NCI-H2171 (cell line): ENCODE data around the gene SERPINF2.
"Not testable (repeated sequence)": the region's sequence is repeated elsewhere in the genome, so short reads cannot be mapped to it uniquely, and the experiment has no call there.

ENCODE experiments used
- DNase-seq: peaks from one replicate; lab custom pipeline; 2025; lab: John Stamatoyannopoulos, UW

SERPINF2 gene

DNA sequence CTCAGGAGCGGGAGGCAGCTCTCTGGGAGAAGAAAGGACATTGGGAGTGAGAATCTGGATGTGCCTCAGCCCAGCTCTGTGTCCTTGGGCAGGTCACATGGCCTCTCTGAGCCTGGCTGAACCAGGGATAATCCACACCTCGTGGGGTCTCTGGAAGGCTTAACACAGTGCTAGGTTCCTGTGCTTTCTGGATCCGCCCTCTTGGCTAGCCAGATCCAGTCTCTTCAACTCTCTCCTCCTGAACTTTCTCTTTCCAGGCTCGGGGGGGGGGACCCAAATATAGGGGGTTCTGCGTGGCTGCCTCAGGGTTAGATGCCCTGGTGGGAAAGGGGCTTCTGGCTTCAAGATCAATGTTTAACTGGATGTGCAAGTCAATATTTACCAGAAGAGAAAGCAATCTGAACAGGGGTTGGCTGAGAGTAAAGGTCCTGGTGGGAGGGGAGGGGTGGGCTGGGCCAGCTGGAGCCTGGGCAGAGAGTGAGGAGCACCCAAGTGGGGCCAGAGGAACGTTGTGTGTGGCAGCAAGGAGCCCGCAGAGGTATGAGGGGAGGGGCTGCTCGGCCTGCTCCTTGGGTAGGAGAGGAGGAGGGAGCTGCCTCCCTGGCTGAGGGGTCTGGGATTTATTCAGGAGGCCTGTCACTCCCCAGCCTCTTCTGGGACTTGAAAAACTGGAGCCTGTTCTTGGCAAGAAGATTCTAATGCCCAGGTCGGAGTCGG is at the start of gene SERPINF2:
TSS of gene SERPINF2 (plus strand) at position 501 of the 717 bp plus-strand sequence. CDS start 2,125 bp downstream, outside the sequence.
- no peak for DNase-seq

DNA sequence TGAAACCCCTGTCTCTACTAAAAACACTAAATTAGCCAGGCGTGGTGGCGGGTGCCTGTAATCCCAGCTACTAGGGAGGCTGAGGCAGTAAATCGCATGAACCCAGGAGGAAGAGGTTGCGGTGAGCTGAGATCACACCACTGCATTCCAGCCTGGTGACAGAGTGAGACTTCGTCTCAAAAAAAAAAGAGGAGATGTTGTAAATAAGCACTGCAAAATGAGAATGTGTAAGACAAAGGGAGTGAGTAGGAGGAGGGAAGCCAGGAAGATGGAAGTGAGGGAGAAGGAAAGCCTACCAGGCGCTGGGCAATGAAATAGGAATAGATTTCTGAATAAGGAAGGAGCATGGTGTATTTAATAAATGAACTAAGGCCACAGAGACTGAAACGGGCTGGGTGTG is 49.3 kb upstream of the SERPINF2 start:
- DNase-seq, result no peak

DNA sequence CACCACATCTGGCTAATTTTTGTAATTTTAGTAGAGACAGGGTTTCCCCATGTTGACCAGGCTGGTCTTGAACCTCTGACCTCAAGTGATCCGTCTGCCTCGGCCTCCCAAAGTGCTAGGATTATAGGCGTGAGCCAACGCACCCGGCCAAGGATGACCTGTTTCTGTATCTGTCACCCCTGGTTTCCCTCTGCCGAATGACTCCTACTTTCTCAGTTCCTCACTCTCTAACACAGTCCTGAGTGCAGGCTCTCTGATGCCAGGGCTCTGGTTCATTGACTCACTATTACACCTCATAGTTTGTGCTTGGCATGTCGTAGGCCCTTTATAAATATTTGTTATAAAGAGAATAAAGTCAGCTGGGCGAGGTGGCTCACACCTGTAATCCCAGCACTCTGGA is 47.3 kb upstream of the SERPINF2 start:
- no peak for DNase-seq

DNA sequence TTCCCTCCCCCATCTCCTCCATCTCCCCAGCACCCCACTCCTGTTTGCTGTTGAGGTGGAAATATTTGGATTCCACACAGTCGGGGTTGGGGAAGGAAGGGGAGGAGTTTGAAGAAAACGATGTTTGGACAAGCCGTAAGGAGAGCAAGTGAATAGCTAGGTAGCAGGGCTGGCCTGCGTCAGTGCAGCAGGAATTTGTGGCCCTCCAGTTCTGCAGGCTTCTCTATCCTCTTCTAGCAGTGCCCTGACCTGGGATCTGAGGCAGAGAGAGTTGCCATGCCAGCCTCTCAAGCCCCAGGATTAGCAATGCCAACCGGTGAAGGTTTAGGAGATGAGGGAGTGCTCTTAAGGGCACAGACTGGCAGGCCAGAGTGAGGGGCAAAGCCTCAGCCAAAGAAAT is 45.0 kb upstream of the SERPINF2 start:
- DNase-seq, result no peak

DNA sequence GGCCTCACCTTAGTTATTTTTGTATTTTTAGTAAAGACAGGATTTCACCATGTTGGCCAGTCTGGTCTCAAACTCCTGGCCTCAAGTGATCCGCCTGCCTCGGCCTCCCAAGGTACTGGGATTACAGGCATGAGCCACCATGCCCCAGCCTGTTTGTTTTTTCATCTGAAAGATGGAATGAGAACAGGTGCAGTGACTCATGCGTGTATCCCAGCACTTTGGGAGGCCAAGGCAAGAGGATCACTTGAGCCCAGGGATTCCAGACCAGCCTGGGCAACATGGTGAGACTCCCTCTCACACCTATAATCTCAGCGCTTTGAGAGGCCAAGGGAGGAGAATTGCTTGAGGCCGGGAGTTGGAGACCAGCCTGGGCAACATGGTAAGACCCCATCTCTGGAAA is 42.8 kb upstream of the SERPINF2 start:
- DNase-seq, result not testable (repeated sequence)

DNA sequence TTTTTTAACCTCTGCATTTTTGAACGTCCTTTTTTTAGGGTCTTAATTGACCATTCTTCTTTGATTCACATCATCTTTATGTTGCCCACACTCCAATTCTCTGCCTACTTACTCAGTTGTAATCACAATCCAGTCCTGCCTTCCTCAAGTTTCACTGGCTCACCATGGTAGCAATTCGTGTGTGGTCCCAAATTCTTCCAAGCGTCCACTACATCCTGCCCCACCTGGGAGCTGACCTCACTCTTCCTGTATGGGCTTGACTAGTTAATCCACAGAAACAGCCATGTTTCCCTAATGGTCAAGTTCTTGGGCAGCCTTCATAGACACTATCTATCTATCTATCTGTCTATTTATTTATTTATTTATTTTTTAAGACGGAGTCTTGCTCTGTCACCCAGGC is 39.6 kb upstream of the SERPINF2 start:
- no peak for DNase-seq

DNA sequence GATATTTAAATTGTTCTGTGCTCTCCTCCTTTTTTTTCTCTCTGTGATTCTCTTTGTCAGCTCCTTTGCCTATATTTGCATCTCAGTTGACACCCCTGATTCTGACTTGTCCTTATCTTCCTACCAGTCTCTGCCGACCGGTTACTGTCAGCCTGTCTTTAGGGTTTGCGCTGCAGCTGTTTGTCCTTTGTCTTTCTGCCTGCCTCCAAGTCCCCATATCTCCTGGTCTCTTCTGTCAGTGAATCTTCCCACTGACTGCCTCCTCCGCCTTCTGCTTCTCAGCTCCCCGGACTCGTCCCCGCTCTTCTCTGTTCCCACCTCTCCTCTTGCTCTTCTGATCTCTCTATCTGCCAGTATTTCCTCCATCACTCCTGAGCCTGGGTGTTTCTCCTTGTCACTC is 37.7 kb upstream of the SERPINF2 start:
- no peak for DNase-seq

DNA sequence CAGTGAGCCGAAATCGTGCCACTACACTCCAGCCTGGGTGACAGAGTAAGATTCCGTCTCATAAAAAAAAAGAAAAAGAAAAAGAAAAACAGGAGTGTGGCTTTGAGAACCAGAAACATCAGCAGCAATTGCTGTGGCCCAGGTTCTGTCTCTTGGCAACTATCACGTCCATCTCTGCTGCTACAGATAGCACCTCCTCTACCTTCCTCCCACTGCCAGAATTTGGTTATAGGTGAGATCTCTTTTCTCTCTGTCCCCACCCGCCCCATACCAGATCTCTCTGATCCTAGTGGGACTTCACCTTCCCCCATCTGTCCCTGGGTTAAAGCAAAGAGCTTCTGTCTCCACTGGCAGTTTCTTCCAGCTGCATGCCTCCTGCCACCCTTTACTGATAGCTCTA is 35.6 kb upstream of the SERPINF2 start:
- no peak for DNase-seq

DNA sequence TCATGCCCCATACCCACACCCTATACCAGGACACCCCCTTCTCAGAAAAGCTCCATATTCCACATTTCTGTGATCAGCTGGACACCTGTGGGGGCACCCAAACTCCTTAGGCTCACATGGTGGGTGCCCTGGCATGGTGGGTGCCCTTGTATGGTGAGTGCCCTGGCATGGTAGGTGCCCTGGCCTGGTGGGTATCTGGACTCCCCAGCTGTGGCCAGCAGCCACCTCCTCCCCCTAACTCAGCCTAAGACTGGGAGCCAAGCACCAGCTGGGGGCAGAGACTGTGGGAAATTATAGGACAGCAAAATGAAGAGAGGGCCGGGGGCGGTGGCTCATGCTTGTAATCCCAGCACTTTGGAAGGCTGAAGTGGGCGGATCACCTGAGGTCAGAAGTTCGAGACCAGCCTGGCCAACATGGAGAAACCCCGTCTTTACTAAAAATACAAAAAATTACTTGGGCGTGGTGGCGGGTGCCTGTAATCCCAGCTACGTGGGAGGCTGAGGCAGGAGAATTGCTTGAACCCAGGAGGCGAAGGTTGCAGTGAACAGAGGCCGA is 33.8 kb upstream of the SERPINF2 start:
- DNase-seq, result not testable (repeated sequence)

DNA sequence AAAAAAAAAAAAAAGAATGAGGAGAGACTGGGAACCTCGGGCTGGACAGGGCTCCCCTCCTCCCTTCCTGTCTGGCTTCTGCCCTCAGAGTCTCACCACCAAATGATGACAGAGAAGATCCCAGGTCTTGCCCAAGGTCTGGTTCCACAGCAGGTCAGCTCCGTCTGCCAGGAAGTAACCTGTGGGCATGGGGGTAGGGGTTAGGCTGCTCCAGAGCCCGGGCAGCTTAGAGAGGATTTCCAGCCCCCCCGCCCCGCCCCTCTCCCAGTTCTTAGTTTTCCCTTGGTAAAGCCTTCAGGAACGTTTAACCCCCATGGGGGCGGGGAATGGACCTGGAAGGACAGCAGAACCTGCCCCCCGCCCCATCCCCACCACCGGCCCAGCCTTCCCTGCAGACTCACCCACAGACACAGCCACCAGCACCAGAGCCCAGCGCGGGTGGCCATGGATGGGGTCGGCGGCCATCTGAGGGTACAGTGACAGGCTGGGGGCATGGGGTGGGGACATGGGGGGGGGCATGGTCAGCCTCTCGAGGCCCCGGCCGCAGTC is 33.2 kb upstream of the SERPINF2 start:
- DNase-seq, result no peak

DNA sequence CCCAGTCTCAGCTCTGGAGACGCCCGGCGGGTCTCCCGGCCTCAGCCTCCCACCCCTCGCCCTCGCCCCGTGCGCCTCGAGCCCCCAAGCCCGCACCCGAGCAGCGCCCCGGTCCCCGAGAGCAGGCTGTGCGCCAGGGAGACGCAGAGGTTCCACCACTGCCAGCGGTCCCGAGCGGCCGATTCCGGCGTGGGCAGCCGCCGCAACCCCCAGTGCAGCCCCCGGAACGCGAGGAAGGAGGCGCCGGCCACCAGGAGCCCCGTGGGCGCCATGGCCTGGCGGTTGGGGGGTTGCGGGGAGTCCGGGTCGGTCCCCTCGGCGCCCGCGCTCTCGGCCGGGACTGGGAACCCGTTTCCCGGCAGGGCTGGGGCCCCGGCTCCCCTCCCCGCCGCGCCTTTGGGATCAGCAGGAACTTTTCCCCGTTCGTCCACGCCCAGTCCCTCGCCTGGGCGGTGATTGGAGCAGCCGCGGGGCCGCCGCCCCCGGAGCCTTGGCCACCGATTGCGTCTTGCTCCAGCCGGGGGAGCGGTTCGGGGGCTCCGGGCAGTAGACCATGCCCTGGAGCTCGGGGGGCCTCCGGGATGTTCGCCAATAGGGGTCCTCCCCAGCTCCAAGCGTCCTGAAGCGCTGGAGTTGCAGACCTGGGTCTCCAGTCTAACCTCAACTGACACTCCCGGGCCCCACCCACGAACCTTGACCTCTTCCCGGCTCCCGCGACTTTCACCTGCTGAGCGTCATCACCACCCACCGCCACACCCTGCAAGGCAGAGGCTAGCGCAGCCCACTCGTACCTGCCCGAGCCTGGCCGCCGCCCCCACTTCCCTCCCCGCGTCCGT is 32.5 kb upstream of the SERPINF2 start, which contains the start of gene TLCD2:
TSS of gene TLCD2 (minus strand) at position 407 of the 836 bp plus-strand sequence. CDS start at position 272, 135 bp downstream.
- no peak for DNase-seq

DNA sequence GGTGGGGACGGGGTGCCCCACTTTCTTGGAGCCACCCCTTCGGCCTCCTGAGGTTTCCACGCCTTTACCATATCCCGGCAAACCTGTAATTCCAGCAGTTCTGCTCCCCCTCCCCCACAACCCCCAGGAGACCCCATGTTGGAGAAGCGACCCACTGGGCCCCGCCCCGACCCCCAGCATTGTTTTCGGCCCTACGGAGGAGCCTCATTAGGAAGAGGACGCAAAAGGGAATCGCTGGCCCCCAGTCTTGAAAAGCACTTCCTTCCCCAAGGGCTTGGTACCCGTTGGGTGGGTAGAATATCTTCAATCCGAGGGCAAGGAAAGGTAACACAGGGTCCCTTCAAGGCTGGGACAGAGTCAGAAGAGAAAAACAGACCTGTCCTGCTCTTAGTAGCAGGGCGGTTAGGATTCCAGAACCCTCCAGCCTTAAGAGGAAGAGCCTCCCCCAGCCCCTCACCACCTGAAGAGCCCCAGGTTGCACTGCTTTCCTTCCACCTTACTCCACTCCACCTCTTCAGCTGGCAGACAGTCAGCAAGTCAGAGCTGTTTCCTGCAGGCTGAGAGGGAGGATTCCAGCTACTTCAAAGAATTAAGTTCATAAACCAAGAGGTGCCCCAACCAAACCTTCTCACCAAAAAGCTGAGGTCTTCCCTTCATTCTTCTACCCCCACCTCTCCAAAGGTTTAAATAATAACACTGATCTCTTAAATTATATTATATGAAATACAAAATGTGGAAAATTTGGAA is 31.7 kb upstream of the SERPINF2 start:
- no peak for DNase-seq

DNA sequence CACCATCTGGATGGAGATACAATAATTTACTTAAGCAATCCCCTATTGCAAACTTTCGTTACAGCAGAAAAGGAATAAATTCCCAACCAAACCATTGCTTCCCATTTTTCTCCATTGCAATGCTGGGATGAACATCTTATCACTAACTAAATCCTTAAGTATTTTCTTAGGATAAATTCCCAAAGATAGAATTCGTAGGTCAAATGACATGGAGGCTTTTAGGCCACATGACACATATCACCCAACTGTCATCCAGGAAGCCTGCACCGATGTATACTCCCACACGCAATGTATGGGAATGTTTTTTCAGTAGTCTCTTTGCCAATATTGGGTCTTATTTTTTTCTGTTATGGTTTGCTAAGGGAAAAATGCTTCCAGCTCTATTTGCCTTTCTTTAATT is 30.9 kb upstream of the SERPINF2 start:
- DNase-seq, result no peak

DNA sequence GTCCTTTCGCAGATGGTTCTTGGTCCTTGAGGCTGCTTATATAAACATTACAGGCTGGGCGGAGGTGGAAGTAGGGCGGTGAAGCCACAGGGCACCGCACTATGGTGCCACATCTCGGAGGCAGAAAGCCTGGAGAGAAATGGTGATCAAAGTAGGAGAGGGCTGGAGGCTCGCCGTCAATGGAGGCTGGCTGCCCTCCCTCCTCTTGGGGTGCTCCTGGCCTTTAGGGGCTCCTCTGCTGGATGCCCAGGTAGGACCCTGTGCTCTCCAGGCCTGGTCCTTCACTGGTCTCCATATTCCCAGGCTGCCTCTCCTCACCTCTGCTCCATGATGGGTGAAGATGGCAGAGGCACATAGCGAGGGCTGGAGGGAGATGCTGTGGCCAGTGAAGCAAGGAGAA is 30.4 kb upstream of the SERPINF2 start:
- no peak for DNase-seq

DNA sequence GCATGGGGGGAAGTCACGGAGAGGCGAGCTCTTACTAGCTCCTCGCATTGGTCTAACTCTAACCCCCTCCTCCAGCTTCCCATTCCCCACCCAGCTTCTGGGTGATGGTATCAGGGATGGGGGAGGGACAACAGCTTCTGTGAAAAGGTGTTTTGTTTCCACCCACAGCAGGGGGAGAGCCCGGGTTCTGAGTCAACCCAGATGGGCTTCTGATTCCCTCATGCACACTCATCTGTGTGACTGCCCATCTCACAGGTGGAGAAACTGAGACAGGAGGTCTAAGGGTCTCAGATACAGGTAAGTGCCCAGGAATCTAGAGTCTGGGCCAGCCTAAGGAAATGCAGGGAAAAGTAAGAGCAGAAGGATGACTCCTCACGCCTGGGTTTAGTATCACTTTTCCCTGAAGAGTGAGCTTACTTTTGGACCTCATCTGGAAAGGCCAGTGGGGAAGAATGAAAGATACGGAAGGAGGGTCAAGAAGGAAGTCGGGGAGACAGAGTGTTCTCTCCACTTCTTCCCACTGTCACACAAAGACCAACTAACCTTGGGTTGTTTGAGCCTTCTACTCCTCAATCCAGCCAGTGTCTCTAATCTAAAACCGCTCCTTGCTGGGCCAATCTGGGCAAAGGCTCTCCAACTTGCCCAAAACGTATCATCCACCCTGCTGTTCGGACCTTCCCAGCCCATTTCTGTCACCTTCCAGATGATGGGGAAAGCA is 29.4 kb upstream of the SERPINF2 start:
- no peak for DNase-seq

DNA sequence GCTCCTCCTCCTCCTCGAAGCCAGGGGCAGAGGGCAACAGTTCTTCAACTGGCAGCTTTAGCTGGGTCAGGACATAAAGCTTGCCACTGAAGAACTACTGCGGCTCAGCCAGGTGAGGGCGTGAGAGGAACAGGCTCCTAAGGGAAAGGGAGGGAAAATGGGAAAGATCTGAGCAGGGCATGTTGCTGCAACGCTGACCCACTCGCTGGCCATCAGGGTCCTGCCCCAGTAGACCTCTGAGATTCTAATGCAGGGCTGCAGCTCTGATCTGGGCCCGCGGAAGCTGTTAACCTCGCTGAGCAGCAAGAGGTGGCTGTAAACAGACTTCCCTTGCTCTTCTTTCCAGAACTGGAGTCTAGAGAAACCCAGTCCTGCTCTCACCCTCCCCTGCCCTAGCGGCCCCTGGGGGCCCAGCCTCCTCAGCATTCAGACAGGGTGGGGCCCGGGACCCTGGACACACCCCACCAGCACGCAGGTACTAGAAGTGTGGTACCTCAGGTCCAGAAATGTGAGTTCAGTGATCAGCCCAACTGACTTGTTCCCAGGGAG is 28.7 kb upstream of the SERPINF2 start:
- peak; percentile 78 for DNase-seq

DNA sequence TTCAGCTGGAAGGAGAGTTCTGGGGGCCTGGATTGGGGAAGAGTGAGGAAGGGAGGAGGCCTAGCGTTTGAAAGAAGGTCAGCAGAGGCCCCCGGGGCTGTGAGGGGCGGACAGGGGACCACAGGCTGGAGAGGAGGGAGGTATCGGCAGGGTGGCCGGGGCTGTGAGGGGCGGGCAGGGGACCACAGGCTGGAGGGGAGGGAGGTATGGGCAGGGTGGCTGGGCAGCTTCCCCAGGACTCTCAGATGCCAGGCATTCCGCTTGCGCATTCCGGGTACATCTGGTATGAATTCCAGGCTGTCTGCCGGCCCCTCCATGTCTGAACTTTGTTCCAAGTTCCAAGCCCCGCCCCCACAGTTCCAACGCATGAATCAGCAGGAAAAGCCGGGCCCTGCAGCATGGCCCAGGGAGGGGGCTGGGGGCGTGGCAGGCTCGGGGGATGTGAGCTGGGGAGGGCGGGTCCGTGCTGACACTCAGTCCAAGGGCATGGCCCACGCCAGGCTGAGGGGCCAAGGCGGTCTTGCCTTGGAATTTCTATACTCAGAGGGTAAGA is 28.2 kb upstream of the SERPINF2 start:
- DNase-seq, result peak; percentile 87

DNA sequence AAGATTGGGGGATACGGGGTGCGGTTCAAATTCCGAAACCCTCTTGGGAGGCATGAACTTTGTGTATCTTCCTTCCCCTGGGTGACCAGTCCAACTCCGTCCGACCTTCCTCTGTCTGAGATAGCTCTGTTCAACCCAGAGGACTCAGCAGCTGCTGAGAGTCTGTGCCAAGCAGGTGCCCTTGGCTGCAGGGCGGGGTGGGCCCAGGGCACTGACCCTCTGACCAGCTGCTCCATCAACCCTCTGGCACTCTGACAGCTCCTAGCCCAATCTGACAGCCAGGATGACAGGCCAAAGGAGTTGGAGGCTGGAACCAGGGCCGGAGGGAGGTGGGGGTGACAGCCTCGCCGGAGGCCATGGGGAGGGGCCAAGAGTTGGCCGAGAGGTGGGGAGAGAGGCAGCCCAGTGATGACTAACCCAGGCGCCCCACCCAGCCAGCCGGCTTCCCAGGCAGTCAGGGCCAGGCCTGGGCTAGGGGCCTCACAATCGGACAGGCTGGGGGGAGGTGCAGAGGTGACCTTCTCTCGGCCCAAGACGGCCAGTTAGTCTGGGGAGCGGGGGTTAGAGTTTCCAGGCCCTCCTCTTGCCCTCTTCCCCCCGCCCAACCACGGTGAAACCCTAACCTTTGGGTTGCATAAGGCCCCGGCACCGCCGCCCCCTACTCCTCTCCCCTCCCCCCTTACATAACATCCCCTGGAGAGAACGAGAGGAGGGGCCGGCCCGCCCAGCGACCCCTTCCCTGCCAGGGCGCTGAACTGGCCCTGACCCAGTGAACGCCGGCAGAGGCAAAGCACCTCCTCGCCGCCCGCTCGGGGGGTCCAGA is 27.5 kb upstream of the SERPINF2 start:
- DNase-seq, result no peak

DNA sequence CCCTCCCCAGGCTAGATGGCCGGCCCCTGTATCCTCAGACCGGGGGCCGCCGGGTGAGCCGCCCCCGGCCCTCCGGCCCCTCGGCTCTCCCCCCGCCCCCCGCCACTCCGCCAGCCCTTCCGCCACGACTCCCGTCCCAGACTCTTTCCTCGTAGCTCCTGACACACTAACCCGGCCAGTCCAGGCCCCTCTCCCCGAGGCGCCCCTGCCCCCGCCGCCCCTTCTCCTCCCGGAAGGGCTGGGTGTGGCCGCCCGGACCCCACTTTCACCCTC is 26.9 kb upstream of the SERPINF2 start:
- DNase-seq, result no peak
